K562 (cell line): ENCODE measurements around the gene GCN1. TPM values are rescaled to one million over a fixed set of nuclear protein-coding genes. Genes with fewer than 3 reads are reported as not detected.

Source experiments
- ATAC-seq: fragments of 200-7000 bp; cut with Tn5 transposase; 3 replicates; pipeline ENCODE4 v1.9.1; 2020; ENCODE audit warnings: moderate library complexity
- BruUV-seq: library from RNA; stranded (reverse); fragments of 400-500 nt; replicated peaks from 2 replicates; lab custom pipeline; 2021; lab: Mats Ljungman, UMichigan
- CTCF ChIA-PET: fragments of 300-600 bp; formaldehyde crosslinking; extraction: SDS; loops from one replicate; lab custom pipeline; 2021; ENCODE audit warnings: low intra/inter-chr PET ratio; lab: Yijun Ruan, JAX
- POLR2A ChIA-PET: fragments of 300-600, 350-650 bp; sonication (Branson Sonifier 250); formaldehyde crosslinking; extraction: SDS; loops from one replicate; lab custom pipeline; 2021; ENCODE audit warnings: antibody characterized with exemption, inconsistent platforms; lab: Yijun Ruan, JAX
- DNase-seq, 4 experiments: peaks; one replicate each; pipeline versions ENCODE4 v3.0.0 to v3.0.0-alpha.2; 2011 to 2018; ENCODE audit warnings: low spot score in 3 of 4, mixed read lengths in 3 of 4; ENCODE audit errors: extremely low read depth in 1 of 4
- FAIRE-seq: peaks from 2 replicates; lab custom pipeline; 2011; peaks lifted over from hg19 to GRCh38; lab: Jason Lieb, UNC
- H2AFZ ChIP-seq: 2 replicates; pipeline ENCODE4 v1.6.0; 2011; ENCODE audit warnings: low read depth, low read length, control low read depth, inconsistent platforms
- H3K27ac ChIP-seq: fragments of 200-600 bp; 3 replicates; pipeline ENCODE4 v1.8.0; 2011; ENCODE audit warnings: low read depth, mild to moderate bottlenecking, control low read depth, inconsistent platforms, low read length, moderate library complexity, mixed read lengths; ENCODE audit errors: extremely low read depth
- H3K27me3 ChIP-seq, 2 experiments: fragments of 300-600 bp in 1 of 2; 2 replicates in 1 of 2; 3 replicates in 1 of 2; pipeline versions ENCODE4 v1.6.0 to v1.8.0; 2011; ENCODE audit warnings: inconsistent platforms in 2 of 2, low read length in 2 of 2, mild to moderate bottlenecking in 1 of 2, mixed read lengths in 1 of 2, moderate library complexity in 1 of 2; ENCODE audit not compliant: control insufficient read depth in 2 of 2, insufficient read depth in 2 of 2
- H3K36me3 ChIP-seq: fragments of 300-600 bp; 3 replicates; pipeline ENCODE4 v1.8.0; 2011; ENCODE audit warnings: mild to moderate bottlenecking, low read length, inconsistent platforms; ENCODE audit not compliant: control insufficient read depth, insufficient read depth
- H3K4me1 ChIP-seq, 2 experiments: fragments of 200-600 bp in 1 of 2; replicated peaks in 1 of 2; 2 replicates in 1 of 2; 3 replicates in 1 of 2; pipeline versions ENCODE4 v1.5.1 to v1.8.0; 2011; ENCODE audit warnings: inconsistent platforms in 2 of 2, low read length in 2 of 2, mild to moderate bottlenecking in 1 of 2, mixed read lengths in 1 of 2, moderate library complexity in 1 of 2; ENCODE audit not compliant: control insufficient read depth in 2 of 2, insufficient read depth in 2 of 2
- H3K4me2 ChIP-seq: 2 replicates; pipeline ENCODE4 v1.6.1; 2011; ENCODE audit warnings: low read length, control low read depth, inconsistent platforms, mixed read lengths; ENCODE audit not compliant: insufficient read depth
- H3K4me3 ChIP-seq: fragments of 200-600 bp; sonication (generic), shearing (Covaris generic); 2 replicates; pipeline ENCODE4 v1.5.1; 2016; ENCODE audit warnings: control low read depth, inconsistent platforms
- H3K79me2 ChIP-seq: fragments of 200-600 bp; 3 replicates; pipeline ENCODE4 v1.8.0; 2011; ENCODE audit warnings: low read length, inconsistent platforms; ENCODE audit not compliant: control insufficient read depth, insufficient read depth
- H3K9ac ChIP-seq, 2 experiments: 2 replicates each; pipeline versions ENCODE4 v1.6.0 to v1.6.1; 2011; ENCODE audit warnings: low read depth in 2 of 2, low read length in 2 of 2, control low read depth in 1 of 2, inconsistent platforms in 1 of 2, mild to moderate bottlenecking in 1 of 2, mixed read lengths in 1 of 2; ENCODE audit not compliant: insufficient read depth in 1 of 2
- H3K9me1 ChIP-seq: one replicate; pipeline ENCODE4 v1.6.0; 2011; ENCODE audit warnings: inconsistent platforms, mild to moderate bottlenecking, low read length, moderate library complexity; ENCODE audit not compliant: control insufficient read depth, insufficient read depth
- H3K9me3 ChIP-seq: replicated peaks from 2 replicates; pipeline ENCODE4 v1.5.1; 2011; ENCODE audit warnings: low read depth, low read length, inconsistent platforms; ENCODE audit not compliant: control insufficient read depth, insufficient read depth
- H4K20me1 ChIP-seq: replicated peaks from 2 replicates; pipeline ENCODE4 v1.6.1; 2011; ENCODE audit warnings: low read length, inconsistent platforms, mixed read lengths; ENCODE audit not compliant: control insufficient read depth, insufficient read depth
- ETV1 ChIP-seq: fragments of 450-650 bp; conservative IDR thresholded peaks from 2 replicates; pipeline ENCODE4 v1.6.1; 2016; ENCODE audit warnings: missing genetic modification characterization, control low read depth, low read depth, missing compliant biosample characterization
- GATA2 ChIP-seq: sonication (generic); formaldehyde crosslinking; IDR thresholded peaks from 2 replicates; pipeline ENCODE4 v1.4.0; 2020; ENCODE audit warnings: mild to moderate bottlenecking, missing genetic modification reagents
- KLF10 ChIP-seq: fragments of 250-450 bp; sonication (Bioruptor Pico); IDR thresholded peaks from 2 replicates; pipeline ENCODE4 v1.6.1; 2021; ENCODE audit warnings: matching md5 sums
- PHB2 ChIP-seq: fragments of 450-650 bp; IDR thresholded peaks from 2 replicates; pipeline ENCODE4 v1.6.1; 2017; ENCODE audit warnings: low read depth
- RBM39 ChIP-seq: fragments of 200-400 bp; formaldehyde crosslinking; optimal IDR thresholded peaks from 2 replicates; pipeline ENCODE3; 2018; ENCODE audit warnings: low read depth, low read length
- SAFB ChIP-seq: fragments of 200-400 bp; formaldehyde crosslinking; IDR thresholded peaks from 2 replicates; pipeline ENCODE4 v1.6.1; 2017; ENCODE audit warnings: low read depth, low read length, borderline replicate concordance
- SMAD1 ChIP-seq: fragments of 150-350 bp; IDR thresholded peaks from 2 replicates; pipeline ENCODE4 v1.6.1; 2014; ENCODE audit warnings: low read length, low read depth; ENCODE audit not compliant: partially characterized antibody
- SOX6 ChIP-seq: fragments of 450-650 bp; IDR thresholded peaks from 2 replicates; pipeline ENCODE4 v1.6.1; 2014; ENCODE audit warnings: mild to moderate bottlenecking
- THRB ChIP-seq: fragments of 450-650 bp; formaldehyde crosslinking; conservative IDR thresholded peaks from 2 replicates; pipeline ENCODE4 v1.4.0; 2022; ENCODE audit warnings: mild to moderate bottlenecking, missing genetic modification characterization
- ZNF274 ChIP-seq: IDR thresholded peaks from 2 replicates; pipeline ENCODE4 v1.6.1; 2011; ENCODE audit warnings: low read depth, mild to moderate bottlenecking, low read length, moderate library complexity, borderline replicate concordance
- ZNF518B ChIP-seq: fragments of 250-450 bp; sonication (Bioruptor Pico); IDR thresholded peaks from 2 replicates; pipeline ENCODE4 v1.5.0; 2021; ENCODE audit warnings: mild to moderate bottlenecking, moderate library complexity
- ZNF639 ChIP-seq, 2 experiments: fragments of 200-800 bp in 1 of 2; sonication (Bioruptor generic) in 1 of 2; sonication (generic) in 1 of 2; formaldehyde crosslinking in 1 of 2; IDR thresholded peaks in 1 of 2; conservative IDR thresholded peaks in 1 of 2; 2 replicates each; pipeline versions ENCODE4 v1.5.0 to v1.6.1; 2016 to 2020; ENCODE audit warnings: missing compliant biosample characterization in 1 of 2, missing genetic modification characterization in 1 of 2, missing genetic modification reagents in 1 of 2
- WGBS: fragments of 100-300 bp; shearing (Covaris generic); methylation state at CpG from one replicate; pipeline ENCODE4 v1.1.6; 2016; ENCODE audit warnings: low coverage, mixed read lengths; ENCODE audit not compliant: insufficient coverage; ENCODE audit errors: missing lambda C conversion rate; 5-methylcytosine and 5-hydroxymethylcytosine counted together
- in situ Hi-C: fragments of 300-500 bp; cut with MboI; formaldehyde crosslinking; loops from 4 replicates; pipeline ENCODE4 v1.15.0; 2018; ENCODE audit warnings: inconsistent platforms, mixed read lengths
- intact Hi-C: fragments of 100-400 bp; cut with micrococcal nuclease; formaldehyde crosslinking; loops from 2 replicates; pipeline ENCODE4 v1.14.2; 2022
- polyA plus RNA-seq, 8 experiments: library from polyadenylated mRNA; depleted of rRNA in 4 of 8; stranded (reverse) in 5 of 8; unstranded in 3 of 8; fragments of >200 nt; fragmentation: Nextera tagmentation in 2 of 8; fragmentation: Illumina TruSeq in 1 of 8; extraction: Ambion mirVana in 2 of 8; extraction: Trizol in 1 of 8; gene quantifications; 2 replicates each; pipeline versions ENCODE4 v1.2.1 to v1.2.3, GENCODE V29; 2011 to 2014; ENCODE audit warnings: inconsistent platforms in 1 of 8, missing spikeins in 1 of 8
- total RNA-seq, 7 experiments: library from RNA; depleted of rRNA in 6 of 7; stranded (reverse); fragments of >200 nt in 6 of 7; fragmentation: Illumina TruSeq in 2 of 7; extraction: Trizol in 2 of 7; gene quantifications; 2 replicates each; pipeline versions ENCODE4 v1.2.1 to v1.2.3, GENCODE V29; 2011 to 2021; ENCODE audit warnings: low replicate concordance in 1 of 7
- TF ChIP-seq, protein P1 (sequence below): IDR thresholded peaks from 2 replicates; pipeline ENCODE4 v1.6.1; 2011; ENCODE audit not compliant: insufficient read length; ENCODE audit errors: extremely low read depth

Gene GCN1
- total and polyA plus RNA-seq, 9 of the 15 experiments (the other 6 are each of a cell fraction or from before 2014, with no cell fraction given): 11.9 to 190 (median 51.7) TPM

DNA sequence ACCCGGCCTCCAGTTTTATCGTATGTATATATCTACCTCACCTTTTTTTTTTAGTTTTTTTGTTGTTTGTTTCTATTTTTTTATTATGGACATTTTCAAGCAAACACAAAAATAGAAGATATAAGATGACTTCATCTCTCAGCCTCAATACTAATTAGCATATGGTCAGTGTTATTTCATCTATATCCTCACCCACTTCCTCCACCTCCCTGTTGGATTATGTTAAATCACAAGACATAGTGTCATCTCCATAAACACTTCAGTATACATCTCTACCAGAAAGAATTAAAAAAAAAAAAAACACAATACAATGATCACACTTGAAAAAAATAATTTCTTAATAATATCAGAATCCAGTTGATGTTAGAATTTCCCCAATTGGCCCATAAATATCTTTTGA, 112.9 kb downstream of the GCN1 start:
- Histone ChIP-seq H3K4me2 (no peak overlapping the region), H3K4me3 (no peak overlapping the region), H4K20me1 (no peaks in the 10 kb centered on the region), H3K36me3 (no peaks in the 10 kb centered on the region)
- BruUV-seq: no TSS peak
- TF ChIP-seq, protein P1, sequence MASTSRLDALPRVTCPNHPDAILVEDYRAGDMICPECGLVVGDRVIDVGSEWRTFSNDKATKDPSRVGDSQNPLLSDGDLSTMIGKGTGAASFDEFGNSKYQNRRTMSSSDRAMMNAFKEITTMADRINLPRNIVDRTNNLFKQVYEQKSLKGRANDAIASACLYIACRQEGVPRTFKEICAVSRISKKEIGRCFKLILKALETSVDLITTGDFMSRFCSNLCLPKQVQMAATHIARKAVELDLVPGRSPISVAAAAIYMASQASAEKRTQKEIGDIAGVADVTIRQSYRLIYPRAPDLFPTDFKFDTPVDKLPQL: no peak
- TF ChIP-seq SMAD1 (no peak), THRB (CRISPR knock-in tag) (no peak), GATA2 (no peak), KLF10 (no peak), ZNF274 (no peak), ETV1 (tag) (no peak), SAFB (no peak), ZNF518B (CRISPR knock-in tag) (no peak), RBM39 (no peak), ZNF639 (CRISPR knock-in tag; conservative IDR thresholded peaks at IDR 0.05 in 1 of 2, IDR thresholded peaks at IDR 0.05 in 1 of 2) (no peak), PHB2 (no peak), SOX6 (no peak)
- TF ChIP-seq, all 486 proteins: peak for 0
- ChIA-PET POLR2A (no interaction called here), CTCF (no interaction called here)
- DNase-seq: no peak
- Histone ChIP-seq H3K79me2 (no peaks in the 10 kb centered on the region), H3K9ac (no peak overlapping the region), H3K27ac (no peak overlapping the region), H3K4me1 (peaks cover 1 to 8% of the 10 kb centered on the region in 2 experiments; a peak in 2 of 5 replicates), H3K27me3 (peaks cover 21 to 31% of the 10 kb centered on the region in 2 experiments; a peak in 3 of 5 replicates), H3K9me1 (no peaks in the 10 kb centered on the region), H3K9me3 (no peaks in the 10 kb centered on the region), H2AFZ (no peak overlapping the region)
- no peak for ATAC-seq
- in situ Hi-C loops: no loop called here
- 8% methylated on average over 2 of the region's 2 CpGs for WGBS
- intact Hi-C loops: no loop called here
- FAIRE-seq: no peak
